Measurements from ENCODE around the gene SLC22A1. TPM values are rescaled to one million over a fixed set of nuclear protein-coding genes. Genes with fewer than 3 reads are reported as not detected.

The SLC22A1 gene
- total RNA-seq, 1 experiment from 2014 or later: 0.39 TPM

DNA sequence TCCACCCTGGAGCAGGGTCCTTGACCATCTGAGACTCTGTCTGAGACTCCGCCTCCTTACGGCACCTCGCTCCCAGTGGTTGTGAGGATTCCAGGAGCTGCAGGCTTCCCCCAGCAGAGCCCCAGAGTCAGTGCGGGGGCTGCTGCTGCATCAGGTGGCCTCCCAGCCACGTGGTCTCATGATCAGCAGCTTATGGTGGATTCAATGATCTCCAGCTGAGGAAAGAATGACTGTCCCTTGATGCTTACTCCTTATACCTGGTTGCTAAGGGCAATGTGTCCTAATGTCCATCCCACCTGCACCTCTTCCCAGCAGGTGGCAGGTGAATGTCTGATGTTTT is 40.0 kb downstream of the SLC22A1 start:
- no peak overlapping the region for H3K4ac ChIP-seq (ENCODE audit: low read depth, low read length)
- no peak overlapping the region for H2BK12ac ChIP-seq (ENCODE audit: insufficient read length, low read depth, low read length)
- no peak overlapping the region for H2BK20ac ChIP-seq (ENCODE audit: low read depth, low read length, poor library complexity, severe bottlenecking)
- peak; percentile 41 for DNase-seq
- peaks cover 2% of the 10 kb centered on the region; the same call in 1 of the 2 replicates for H3K27me3 Mint-ChIP-seq (ENCODE audit: low read depth)
- no peaks in the 10 kb centered on the region for H4K20me1 ChIP-seq (ENCODE audit: control insufficient read depth, insufficient read depth, insufficient read length)
- no peak overlapping the region for H2BK5ac ChIP-seq (ENCODE audit: insufficient read length, low read length)
- H3K56ac ChIP-seq (ENCODE audit: insufficient read length, low read depth, low read length): no peak overlapping the region
- no peak overlapping the region for H3K18ac ChIP-seq (ENCODE audit: insufficient read length, low read depth, low read length)
- no peak overlapping the region for H3K9ac ChIP-seq (ENCODE audit: extremely low read depth, insufficient read length, low read length)
- no peak overlapping the region for H2AK5ac ChIP-seq (ENCODE audit: insufficient read length, low read length)
- no peak overlapping the region for H3K14ac ChIP-seq (ENCODE audit: insufficient read depth, low read length)
- no peaks in the 10 kb centered on the region for H3K79me2 ChIP-seq (ENCODE audit: insufficient read depth, low read length)
- no peak overlapping the region for H2BK15ac ChIP-seq (ENCODE audit: low read depth, low read length)
- no peak for TF ChIP-seq CTCF (conservative IDR thresholded peaks at IDR 0.05)
- no peak overlapping the region for H4K5ac ChIP-seq (ENCODE audit: insufficient read length, low read depth, low read length)
- H3K27ac Mint-ChIP-seq: no peak overlapping the region
- H2BK120ac ChIP-seq (ENCODE audit: low read depth, low read length, poor library complexity, severe bottlenecking): no peak overlapping the region
- peaks cover 4 to 5% of the 10 kb centered on the region in 2 experiments; a peak in 4 of 5 replicates for H3K9me3 Mint-ChIP-seq
- peaks cover 5% of the 10 kb centered on the region; the same call in 1 of the 2 replicates for H3K4me1 ChIP-seq (ENCODE audit: insufficient read depth, low read length)
- H3K4me2 ChIP-seq (ENCODE audit: insufficient read depth, insufficient read length, low read length): no peak overlapping the region
- peaks cover 20 to 23% of the 10 kb centered on the region in 2 experiments for H3K4me1 Mint-ChIP-seq
- H3K27me3 ChIP-seq (ENCODE audit: insufficient read depth, low read length): no peaks in the 10 kb centered on the region
- H3K27ac ChIP-seq (ENCODE audit: insufficient read length, low read depth, low read length): no peak overlapping the region
- no peak overlapping the region for H4K91ac ChIP-seq (ENCODE audit: insufficient read length, low read depth, low read length)
- H3K9me3 ChIP-seq (ENCODE audit: control insufficient read depth, low read depth, low read length): no peaks in the 10 kb centered on the region
- no peaks in the 10 kb centered on the region for H3K79me1 ChIP-seq (ENCODE audit: insufficient read depth, low read depth, low read length, poor library complexity, severe bottlenecking)
- H3K4me3 Mint-ChIP-seq: no peak overlapping the region
- H3K23ac ChIP-seq (ENCODE audit: insufficient read length, low read depth, low read length): no peak overlapping the region
- H3T11ph ChIP-seq (ENCODE audit: low read length): no peak overlapping the region
- peaks cover 0 to 2% (median 0%) of the 10 kb centered on the region in 3 experiments; a peak in 2 of 7 replicates for H3K36me3 Mint-ChIP-seq (ENCODE audit: insufficient read depth in 1 of 3, low read depth in 3 of 3)
- no peak overlapping the region for H4K8ac ChIP-seq (replicated peaks; ENCODE audit: insufficient read length, low read depth, low read length)
- no peaks in the 10 kb centered on the region for H3K23me2 ChIP-seq (ENCODE audit: insufficient read length, low read depth, low read length, poor library complexity, severe bottlenecking)
- WGBS (ENCODE audit: extremely low coverage, insufficient read length, low lambda C conversion rate): no CpG with 5 or more reads among the region's 5 CpGs
- no peak overlapping the region for H2AFZ ChIP-seq (ENCODE audit: low read length)

Measured in H9 (cell line).